Loucy (cell line): ENCODE results near the gene TSPO.

Source experiments
- H2AFZ ChIP-seq: fragments of 200-600 bp; sonication (generic); 2 replicates; pipeline ENCODE4 v1.6.0; 2016; ENCODE audit warnings: antibody characterized with exemption, mild to moderate bottlenecking, low read length, moderate library complexity
- H3F3A ChIP-seq: fragments of 200-600 bp; 2 replicates; pipeline ENCODE4 v1.6.0; 2016; ENCODE audit warnings: antibody characterized with exemption, low read depth, mild to moderate bottlenecking
- H3K27me3 ChIP-seq: fragments of 200-600 bp; sonication (generic); 2 replicates; pipeline ENCODE4 v1.6.1; 2014; ENCODE audit warnings: low read length, mild to moderate bottlenecking; ENCODE audit not compliant: insufficient read depth, poor library complexity, severe bottlenecking
- H3K36me3 ChIP-seq: fragments of 200-600 bp; sonication (generic); 2 replicates; pipeline ENCODE4 v1.6.1; 2016; ENCODE audit warnings: low read length; ENCODE audit not compliant: insufficient read depth
- H3K4me1 ChIP-seq: fragments of 200-600 bp; sonication (generic); 2 replicates; pipeline ENCODE4 v1.5.1; 2014; ENCODE audit warnings: low read length, mild to moderate bottlenecking; ENCODE audit not compliant: insufficient read depth, poor library complexity, severe bottlenecking
- H3K4me2 ChIP-seq: fragments of 200-600 bp; sonication (generic); 2 replicates; pipeline ENCODE4 v1.6.0; 2014; ENCODE audit warnings: antibody characterized with exemption, low read length, low read depth, mild to moderate bottlenecking; ENCODE audit not compliant: poor library complexity, severe bottlenecking
- H3K4me3 ChIP-seq: fragments of 200-600 bp; sonication (generic); 2 replicates; pipeline ENCODE4 v1.5.1; 2014; ENCODE audit warnings: low read length, mild to moderate bottlenecking, mixed read lengths; ENCODE audit not compliant: poor library complexity, severe bottlenecking
- H3K79me2 ChIP-seq: fragments of 200-600 bp; sonication (generic); 2 replicates; pipeline ENCODE4 v1.6.1; 2014; ENCODE audit warnings: low read length; ENCODE audit not compliant: insufficient read depth
- H3K9ac ChIP-seq: fragments of 200-600 bp; sonication (generic); 2 replicates; pipeline ENCODE4 v1.6.0; 2014; ENCODE audit warnings: mild to moderate bottlenecking, low read depth, low read length, moderate library complexity; ENCODE audit not compliant: poor library complexity, severe bottlenecking
- H3K9me2 ChIP-seq: fragments of 200-600 bp; sonication (generic); replicated peaks from 2 replicates; pipeline ENCODE4 v1.6.1; 2016; ENCODE audit warnings: low read depth, low read length, mixed read lengths
- H3K9me3 ChIP-seq: fragments of 200-600 bp; sonication (generic); 2 replicates; pipeline ENCODE4 v1.6.1; 2014; ENCODE audit warnings: mild to moderate bottlenecking, antibody characterized with exemption, low read length, low read depth; ENCODE audit not compliant: insufficient read depth
- H4K20me1 ChIP-seq: fragments of 200-600 bp; sonication (generic); 2 replicates; pipeline ENCODE4 v1.6.0; 2014; ENCODE audit warnings: antibody characterized with exemption, low read length, mild to moderate bottlenecking; ENCODE audit not compliant: insufficient read depth, poor library complexity, severe bottlenecking
- CTCF ChIP-seq: fragments of 200-600 bp; sonication (generic); conservative IDR thresholded peaks from 2 replicates; pipeline ENCODE4 v1.5.1; 2014; ENCODE audit warnings: mild to moderate bottlenecking, antibody characterized with exemption, low read length
- EZH2phosphoT487 ChIP-seq: fragments of 200-600 bp; IDR thresholded peaks from 2 replicates; pipeline ENCODE4 v1.6.1; 2018; ENCODE audit warnings: antibody characterized with exemption, mild to moderate bottlenecking, moderate library complexity, borderline replicate concordance

TSPO gene

GRCh38 chr22:43171607-43172006 is 20.2 kb downstream of the TSPO start:
- Histone ChIP-seq H4K20me1 (no peaks in the 10 kb centered on the region), H3K9ac (peak overlapping the region; percentile 56), H3F3A (no peaks in the 10 kb centered on the region), H3K4me3 (peak overlapping the region; percentile 59), H3K36me3 (peaks cover 5% of the 10 kb centered on the region; the same call in 1 of the 2 replicates), H3K79me2 (no peaks in the 10 kb centered on the region), H3K27me3 (no peaks in the 10 kb centered on the region), H3K4me2 (peak overlapping the region; percentile 71), H3K4me1 (peaks cover 26% of the 10 kb centered on the region), H2AFZ (no peak overlapping the region), H3K9me2 (no peaks in the 10 kb centered on the region), H3K9me3 (no peaks in the 10 kb centered on the region)
- TF ChIP-seq CTCF (no peak), EZH2phosphoT487 (no peak)

- peaks cover 5% of the 10 kb centered on the region; the same call in 1 of the 2 replicates for H3K36me3 ChIP-seq
Observed at GRCh38 chr22:43172191-43172590, 20.8 kb downstream of the TSPO start.

DNA sequence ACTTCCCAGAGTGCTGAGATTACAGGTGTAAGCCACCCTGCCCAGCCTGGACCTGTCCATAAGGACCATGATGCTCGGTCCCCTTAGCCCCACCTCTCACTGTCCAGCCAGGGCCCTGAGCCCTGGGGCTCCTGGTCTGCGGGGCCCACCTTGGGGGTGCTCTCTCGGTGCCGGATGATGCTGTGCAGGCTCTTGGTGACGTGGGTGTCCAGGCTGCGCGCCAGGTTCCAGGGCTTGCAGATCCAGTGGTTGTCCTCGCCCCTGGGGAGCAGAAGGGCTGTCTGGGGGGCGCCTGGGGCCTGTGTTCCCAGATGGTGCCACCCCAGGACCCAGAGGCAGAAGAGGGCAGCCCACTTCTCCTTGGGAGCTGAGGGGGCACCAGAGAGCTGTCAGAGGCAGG is 22.2 kb downstream of the TSPO start:
- no peaks in the 10 kb centered on the region for H3K9me3 ChIP-seq
- H3K4me1 ChIP-seq = peaks cover 26% of the 10 kb centered on the region
- H3K4me2 ChIP-seq = no peak overlapping the region
- H3K9me2 ChIP-seq = no peaks in the 10 kb centered on the region
- no peaks in the 10 kb centered on the region for H4K20me1 ChIP-seq
- TF ChIP-seq EZH2phosphoT487 = no peak
- no peak for TF ChIP-seq CTCF
- H3K79me2 ChIP-seq = no peaks in the 10 kb centered on the region
- no peak overlapping the region for H2AFZ ChIP-seq
- no peak overlapping the region for H3K9ac ChIP-seq
- H3K27me3 ChIP-seq = no peaks in the 10 kb centered on the region
- no peak overlapping the region for H3K4me3 ChIP-seq
- H3F3A ChIP-seq = no peaks in the 10 kb centered on the region
- H3K36me3 ChIP-seq = no peaks in the 10 kb centered on the region

More at GRCh38 chr22:43172191-43172590, 20.8 kb downstream of the TSPO start:
- Histone ChIP-seq H3K9me3 (no peaks in the 10 kb centered on the region), H3K9ac (no peak overlapping the region), H3K27me3 (no peaks in the 10 kb centered on the region), H4K20me1 (no peaks in the 10 kb centered on the region), H3F3A (no peaks in the 10 kb centered on the region), H3K79me2 (no peaks in the 10 kb centered on the region), H3K9me2 (no peaks in the 10 kb centered on the region), H3K4me2 (peak overlapping the region; percentile 71), H3K4me3 (no peak overlapping the region), H3K4me1 (peaks cover 26% of the 10 kb centered on the region), H2AFZ (no peak overlapping the region)
- no peak for TF ChIP-seq EZH2phosphoT487
- no peak for TF ChIP-seq CTCF
